IMR-90 (cell line): Measurements from ENCODE around the gene PGC. TPM values are rescaled to one million over a fixed set of nuclear protein-coding genes. Genes with fewer than 3 reads are reported as not detected.

ENCODE experiments used
- ATAC-seq: fragments of 200-7000 bp; cut with Tn5 transposase; 2 replicates; pipeline ENCODE4 v1.9.1; 2020; ENCODE audit warnings: low read depth, mild to moderate bottlenecking, moderate library complexity
- BruUV-seq: library from RNA; stranded (reverse); fragments of 400-500 nt; replicated peaks from 2 replicates; lab custom pipeline; 2021; lab: Mats Ljungman, UMichigan
- CTCF ChIA-PET: fragments of 300-600 bp; formaldehyde crosslinking; extraction: SDS; loops from one replicate; lab custom pipeline; 2021; ENCODE audit warnings: antibody characterized with exemption; lab: Yijun Ruan, JAX
- POLR2A ChIA-PET: fragments of 300-600 bp; sonication (Branson Sonifier 250); formaldehyde crosslinking; loops from one replicate; lab custom pipeline; 2022; ENCODE audit warnings: antibody characterized with exemption; ENCODE audit not compliant: unreplicated experiment; lab: Charles Lee
- DNase-seq: peaks from one replicate; pipeline ENCODE4 v3.0.0; 2013
- H2AFZ ChIP-seq: replicated peaks from 2 replicates; pipeline ENCODE3; 2013; ENCODE audit warnings: low read length, mild to moderate bottlenecking; ENCODE audit not compliant: poor library complexity
- H2AK5ac ChIP-seq: 2 replicates; pipeline ENCODE4 v1.6.1; 2013; ENCODE audit warnings: low read depth, low read length, inconsistent platforms
- H2AK9ac ChIP-seq: replicated peaks from 2 replicates; pipeline ENCODE3; 2013; ENCODE audit warnings: mild to moderate bottlenecking, low read depth, low read length, moderate library complexity; ENCODE audit not compliant: poor library complexity
- H2BK120ac ChIP-seq: 2 replicates; pipeline ENCODE4 v1.6.1; 2013; ENCODE audit warnings: low read depth, low read length, inconsistent platforms
- H2BK15ac ChIP-seq: 3 replicates; pipeline ENCODE4 v1.6.1; 2013; ENCODE audit warnings: low read depth, low read length, inconsistent platforms
- H2BK20ac ChIP-seq: 2 replicates; pipeline ENCODE4 v1.6.1; 2013; ENCODE audit warnings: low read depth, mild to moderate bottlenecking, inconsistent platforms, low read length, moderate library complexity
- H2BK5ac ChIP-seq: 2 replicates; pipeline ENCODE4 v1.6.1; 2013; ENCODE audit warnings: mild to moderate bottlenecking, low read depth, low read length, inconsistent platforms; ENCODE audit not compliant: poor library complexity, severe bottlenecking
- H3K14ac ChIP-seq: replicated peaks from 2 replicates; pipeline ENCODE4 v1.6.1; 2013; ENCODE audit warnings: low read depth, low read length, inconsistent platforms
- H3K18ac ChIP-seq: 2 replicates; pipeline ENCODE4 v1.6.1; 2013; ENCODE audit warnings: low read depth, low read length, control low read depth
- H3K23ac ChIP-seq: 2 replicates; pipeline ENCODE4 v1.6.1; 2013; ENCODE audit warnings: low read depth, low read length, inconsistent platforms
- H3K27ac ChIP-seq: 2 replicates; pipeline ENCODE4 v1.5.1; 2013; ENCODE audit warnings: mild to moderate bottlenecking, control low read depth, low read length; ENCODE audit not compliant: insufficient read depth
- H3K27me3 ChIP-seq: 2 replicates; pipeline ENCODE4 v1.6.1; 2013; ENCODE audit warnings: low read length; ENCODE audit not compliant: control insufficient read depth, insufficient read depth
- H3K36me3 ChIP-seq: 2 replicates; pipeline ENCODE4 v1.6.1; 2013; ENCODE audit warnings: low read length, mixed read lengths; ENCODE audit not compliant: control insufficient read depth, insufficient read depth
- H3K4ac ChIP-seq: 2 replicates; pipeline ENCODE4 v1.6.1; 2013; ENCODE audit warnings: low read depth, low read length, inconsistent platforms
- H3K4me1 ChIP-seq: 2 replicates; pipeline ENCODE4 v1.6.1; 2013; ENCODE audit warnings: low read length, mixed read lengths; ENCODE audit not compliant: control insufficient read depth, insufficient read depth
- H3K4me2 ChIP-seq: 2 replicates; pipeline ENCODE4 v1.6.1; 2013; ENCODE audit warnings: low read depth, mild to moderate bottlenecking, control low read depth, low read length, moderate library complexity
- H3K4me3 ChIP-seq: 2 replicates; pipeline ENCODE4 v1.5.1; 2013; ENCODE audit warnings: low read depth, mild to moderate bottlenecking, control low read depth, low read length, moderate library complexity; ENCODE audit not compliant: insufficient read depth
- H3K56ac ChIP-seq: 2 replicates; pipeline ENCODE4 v1.6.1; 2013; ENCODE audit warnings: low read length, inconsistent platforms; ENCODE audit not compliant: insufficient read depth; ENCODE audit errors: extremely low read depth
- H3K79me1 ChIP-seq, 2 experiments: 2 replicates each; pipeline ENCODE4 v1.6.1; 2013; ENCODE audit warnings: low read length in 2 of 2, inconsistent platforms in 1 of 2, low read depth in 1 of 2
- H3K9ac ChIP-seq: 2 replicates; pipeline ENCODE4 v1.6.1; 2013; ENCODE audit warnings: low read depth, low read length, control low read depth
- H3K9me1 ChIP-seq: 2 replicates; pipeline ENCODE4 v1.6.1; 2013; ENCODE audit warnings: low read length, inconsistent platforms; ENCODE audit not compliant: insufficient read depth
- H3K9me3 ChIP-seq: 2 replicates; pipeline ENCODE4 v1.6.1; 2013; ENCODE audit warnings: low read length; ENCODE audit not compliant: control insufficient read depth, insufficient read depth
- H4K20me1 ChIP-seq: 2 replicates; pipeline ENCODE4 v1.6.1; 2013; ENCODE audit warnings: low read length, inconsistent platforms; ENCODE audit not compliant: insufficient read depth
- H4K5ac ChIP-seq: 2 replicates; pipeline ENCODE4 v1.6.1; 2013; ENCODE audit warnings: mild to moderate bottlenecking, low read depth, low read length, control low read depth
- H4K8ac ChIP-seq, 2 experiments: 2 replicates each; pipeline ENCODE4 v1.6.1; 2013; ENCODE audit warnings: low read depth in 2 of 2, low read length in 2 of 2, control low read depth in 1 of 2, inconsistent platforms in 1 of 2
- H4K91ac ChIP-seq: 2 replicates; pipeline ENCODE4 v1.6.1; 2013; ENCODE audit warnings: low read depth, low read length, inconsistent platforms; ENCODE audit not compliant: insufficient read depth
- BHLHE40 ChIP-seq: fragments of 150-350 bp; IDR thresholded peaks from 2 replicates; pipeline ENCODE4 v1.6.1; 2016; ENCODE audit warnings: mild to moderate bottlenecking, low read depth, low read length
- CHD1 ChIP-seq: IDR thresholded peaks from 2 replicates; pipeline ENCODE4 v1.6.1; 2012; ENCODE audit warnings: low read depth, low read length, improper control_type of control experiment
- FOS ChIP-seq: fragments of 150-350 bp; IDR thresholded peaks from 2 replicates; pipeline ENCODE4 v1.6.1; 2016; ENCODE audit warnings: low read depth, low read length
- MAFK ChIP-seq: IDR thresholded peaks from 2 replicates; pipeline ENCODE4 v1.6.1; 2012; ENCODE audit warnings: low read depth, low read length, improper control_type of control experiment
- MXI1 ChIP-seq: IDR thresholded peaks from 2 replicates; pipeline ENCODE4 v1.6.1; 2012; ENCODE audit warnings: low read depth, mild to moderate bottlenecking, low read length, moderate library complexity, borderline replicate concordance
- POLR2A ChIP-seq: IDR thresholded peaks from 2 replicates; pipeline ENCODE4 v1.6.1; 2012; ENCODE audit warnings: mild to moderate bottlenecking, low read depth, low read length
- RCOR1 ChIP-seq: IDR thresholded peaks from 2 replicates; pipeline ENCODE4 v1.6.1; 2012; ENCODE audit warnings: mild to moderate bottlenecking, low read length, improper control_type of control experiment; ENCODE audit not compliant: insufficient replicate concordance
- SMC3 ChIP-seq: fragments of 150-350 bp; IDR thresholded peaks from 2 replicates; pipeline ENCODE4 v1.6.1; 2016; ENCODE audit warnings: low read depth, mild to moderate bottlenecking, antibody characterized with exemption, low read length, moderate library complexity
- WGBS, 2 experiments: methylation state at CpG; one replicate each; pipeline versions ENCODE4 v1.1.5 to v1.1.7; 2013; ENCODE audit warnings: missing lambda C conversion rate in 2 of 2; ENCODE audit not compliant: insufficient read length in 1 of 2; ENCODE audit errors: extremely low coverage in 2 of 2; 5-methylcytosine and 5-hydroxymethylcytosine counted together
- dilution Hi-C: fragments of 300-500 bp; cut with HindIII; formaldehyde crosslinking; loops from one replicate; pipeline ENCODE4 v1.14.3; 2018; ENCODE audit warnings: low sequenced_read_pairs; ENCODE audit not compliant: unreplicated experiment
- in situ Hi-C: fragments of 300-500 bp; cut with MboI; formaldehyde crosslinking; loops from 3 replicates; pipeline ENCODE4 v1.14.3; 2019; ENCODE audit warnings: low sequenced_read_pairs, inconsistent platforms, mixed read lengths
- intact Hi-C: fragments of 100-400 bp; cut with micrococcal nuclease; formaldehyde crosslinking; loops from 2 replicates; pipeline ENCODE4 v1.10.0; 2022
- polyA plus RNA-seq, 3 experiments: library from polyadenylated mRNA; depleted of rRNA; stranded (reverse); fragments of >200 nt; gene quantifications; 2 replicates each; pipeline ENCODE4 v1.2.3, GENCODE V29; 2012; ENCODE audit warnings: low replicate concordance in 1 of 3
- total RNA-seq: library from RNA; depleted of rRNA; stranded (reverse); fragments of >200 nt; gene quantifications from 2 replicates; pipeline ENCODE4 v1.2.3, GENCODE V29; 2012
- TF ChIP-seq, protein P1 (sequence below): fragments of 150-350 bp; IDR thresholded peaks from 2 replicates; pipeline ENCODE4 v1.6.1; 2017; ENCODE audit warnings: mild to moderate bottlenecking, antibody characterized with exemption, low read length, low read depth
- TF ChIP-seq, protein P2 (sequence below): fragments of 150-350 bp; IDR thresholded peaks from 2 replicates; pipeline ENCODE4 v1.6.1; 2016; ENCODE audit warnings: low read depth, mild to moderate bottlenecking, low read length, moderate library complexity, borderline replicate concordance

PGC gene
- total and polyA plus RNA-seq, 2 of the 4 experiments (the other 2 are of a cell fraction), result not detected

DNA sequence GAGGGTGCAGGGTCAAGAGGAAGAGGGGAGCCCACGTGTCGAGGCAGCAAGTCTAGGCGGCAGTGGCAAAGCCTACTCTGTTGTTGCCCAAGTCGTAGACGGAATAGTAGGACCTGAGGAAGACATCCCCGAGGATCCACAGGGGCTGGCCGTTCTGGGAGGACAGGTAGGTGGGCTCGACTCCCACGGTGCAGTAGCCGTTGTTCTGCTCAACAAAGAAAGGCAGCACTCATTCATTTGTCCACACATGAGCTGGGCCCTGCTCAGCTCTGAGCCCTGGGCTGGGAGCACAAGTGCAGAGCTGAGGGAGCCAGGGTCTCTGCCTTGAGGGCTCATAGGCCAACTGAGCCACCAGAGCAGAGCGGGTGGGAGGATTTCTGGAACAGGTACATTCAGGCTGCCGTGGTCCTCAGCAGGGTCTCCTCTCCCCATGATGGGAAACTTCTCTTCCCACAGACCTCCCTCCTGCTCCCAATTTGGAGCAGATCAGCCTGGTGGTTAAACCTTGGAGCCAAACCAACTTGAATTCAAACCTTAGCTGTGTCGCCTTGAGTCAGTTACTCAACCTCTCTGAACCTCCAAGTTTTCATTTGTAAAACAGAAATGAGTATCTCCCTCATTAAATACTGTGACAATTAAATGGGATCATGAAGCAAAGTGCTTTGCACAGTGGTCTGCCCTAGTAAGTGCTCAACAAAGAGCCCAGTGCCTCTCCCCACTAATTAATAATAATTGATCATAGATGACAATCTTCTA lies 10.2 kb downstream of the PGC start:
- in situ Hi-C loops, result no loop called here
- H3K56ac ChIP-seq, result no peak overlapping the region
- no peak overlapping the region for H3K18ac ChIP-seq
- no peak overlapping the region for H4K91ac ChIP-seq
- no peak overlapping the region for H3K14ac ChIP-seq
- ChIA-PET CTCF (no interaction called here), POLR2A (no interaction called here)
- no peak overlapping the region for H2AK9ac ChIP-seq
- H3K4me3 ChIP-seq, result no peak overlapping the region
- no peak for DNase-seq
- H3K9me3 ChIP-seq, result no peaks in the 10 kb centered on the region
- peaks cover 12% of the 10 kb centered on the region for H3K4me1 ChIP-seq
- H3K27me3 ChIP-seq, result peaks cover 4% of the 10 kb centered on the region; the same call in 1 of the 2 replicates
- BruUV-seq, result no TSS peak
- peaks cover 4% of the 10 kb centered on the region; the same call in 1 of the 2 replicates for H3K9me1 ChIP-seq
- intact Hi-C loops, result no loop called here
- TF ChIP-seq CHD1, result no peak
- TF ChIP-seq FOS, result no peak
- TF ChIP-seq BHLHE40, result no peak
- TF ChIP-seq, protein P1, sequence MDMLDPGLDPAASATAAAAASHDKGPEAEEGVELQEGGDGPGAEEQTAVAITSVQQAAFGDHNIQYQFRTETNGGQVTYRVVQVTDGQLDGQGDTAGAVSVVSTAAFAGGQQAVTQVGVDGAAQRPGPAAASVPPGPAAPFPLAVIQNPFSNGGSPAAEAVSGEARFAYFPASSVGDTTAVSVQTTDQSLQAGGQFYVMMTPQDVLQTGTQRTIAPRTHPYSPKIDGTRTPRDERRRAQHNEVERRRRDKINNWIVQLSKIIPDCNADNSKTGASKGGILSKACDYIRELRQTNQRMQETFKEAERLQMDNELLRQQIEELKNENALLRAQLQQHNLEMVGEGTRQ, result no peak
- TF ChIP-seq RCOR1, result no peak
- no peak for TF ChIP-seq SMC3
- TF ChIP-seq, protein P2, sequence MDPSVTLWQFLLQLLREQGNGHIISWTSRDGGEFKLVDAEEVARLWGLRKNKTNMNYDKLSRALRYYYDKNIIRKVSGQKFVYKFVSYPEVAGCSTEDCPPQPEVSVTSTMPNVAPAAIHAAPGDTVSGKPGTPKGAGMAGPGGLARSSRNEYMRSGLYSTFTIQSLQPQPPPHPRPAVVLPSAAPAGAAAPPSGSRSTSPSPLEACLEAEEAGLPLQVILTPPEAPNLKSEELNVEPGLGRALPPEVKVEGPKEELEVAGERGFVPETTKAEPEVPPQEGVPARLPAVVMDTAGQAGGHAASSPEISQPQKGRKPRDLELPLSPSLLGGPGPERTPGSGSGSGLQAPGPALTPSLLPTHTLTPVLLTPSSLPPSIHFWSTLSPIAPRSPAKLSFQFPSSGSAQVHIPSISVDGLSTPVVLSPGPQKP, result no peak
- no peak for TF ChIP-seq MXI1
- no peak for TF ChIP-seq MAFK
- no peak for TF ChIP-seq POLR2A
- H3K36me3 ChIP-seq, result no peaks in the 10 kb centered on the region
- H4K5ac ChIP-seq, result no peak overlapping the region
- no peak overlapping the region for H2AK5ac ChIP-seq
- no peak overlapping the region for H4K8ac ChIP-seq
- H2BK20ac ChIP-seq, result no peak overlapping the region
- no peak overlapping the region for H3K27ac ChIP-seq
- no peak overlapping the region for H2BK120ac ChIP-seq
- H3K79me1 ChIP-seq, result peaks cover 6 to 13% of the 10 kb centered on the region in 2 experiments; a peak in 2 of 4 replicates
- no peak overlapping the region for H3K9ac ChIP-seq
- no peak overlapping the region for H2AFZ ChIP-seq
- no peak overlapping the region for H2BK5ac ChIP-seq
- H4K20me1 ChIP-seq, result no peaks in the 10 kb centered on the region
- no peak overlapping the region for H3K4me2 ChIP-seq
- ATAC-seq, result no peak
- 76% methylated on average over 8 of the region's 13 CpGs; no CpG with 5 or more reads in 1 of the 2 experiments for whole genome bisulfite sequencing, 2 experiments
- dilution Hi-C loops, result no loop called here
- no peak overlapping the region for H3K4ac ChIP-seq
- H3K23ac ChIP-seq, result no peak overlapping the region
- no peak overlapping the region for H2BK15ac ChIP-seq
